GM13976 (cell line): ENCODE data around the gene RIN1.

Source experiments
- DNase-seq: peaks from one replicate; pipeline ENCODE4 v3.0.0; 2012; ENCODE audit warnings: low spot score
- CTCF ChIP-seq: IDR thresholded peaks from 2 replicates; pipeline ENCODE4 v1.5.1; 2012; ENCODE audit warnings: borderline replicate concordance, mild to moderate bottlenecking; ENCODE audit not compliant: insufficient read depth; ENCODE audit errors: extremely low read depth, missing control alignments, control extremely low read depth
- in situ Hi-C: fragments of 300-500 bp; cut with MboI; formaldehyde crosslinking; loops from one replicate; pipeline ENCODE4 v1.12.0; 2022; ENCODE audit warnings: low sequenced_read_pairs, mixed read lengths, inconsistent platforms; ENCODE audit not compliant: unreplicated experiment

RIN1 gene

DNA sequence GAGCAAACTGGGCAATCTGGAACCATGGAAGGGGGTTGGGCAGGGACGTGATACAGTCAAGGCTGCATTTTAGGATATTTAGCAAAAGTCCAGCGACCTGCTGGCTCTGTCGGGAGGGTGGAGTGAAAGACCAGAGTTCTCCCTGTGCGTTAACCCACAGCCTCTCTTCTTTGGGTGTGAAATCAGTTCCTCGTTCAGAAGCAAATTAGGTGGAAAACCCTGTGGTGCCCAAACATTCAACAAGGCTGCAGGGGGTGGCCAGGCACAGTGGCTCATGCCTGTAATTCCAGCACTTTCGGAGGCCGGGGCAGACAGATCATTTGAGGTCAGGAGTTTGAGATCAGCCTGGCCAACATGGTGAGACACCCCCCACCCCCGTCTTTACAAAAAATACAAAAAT, 38.6 kb downstream of the RIN1 start:
- TF ChIP-seq CTCF, result no peak
- no peak for DNase-seq
- in situ Hi-C loops, result no loop called here

DNA sequence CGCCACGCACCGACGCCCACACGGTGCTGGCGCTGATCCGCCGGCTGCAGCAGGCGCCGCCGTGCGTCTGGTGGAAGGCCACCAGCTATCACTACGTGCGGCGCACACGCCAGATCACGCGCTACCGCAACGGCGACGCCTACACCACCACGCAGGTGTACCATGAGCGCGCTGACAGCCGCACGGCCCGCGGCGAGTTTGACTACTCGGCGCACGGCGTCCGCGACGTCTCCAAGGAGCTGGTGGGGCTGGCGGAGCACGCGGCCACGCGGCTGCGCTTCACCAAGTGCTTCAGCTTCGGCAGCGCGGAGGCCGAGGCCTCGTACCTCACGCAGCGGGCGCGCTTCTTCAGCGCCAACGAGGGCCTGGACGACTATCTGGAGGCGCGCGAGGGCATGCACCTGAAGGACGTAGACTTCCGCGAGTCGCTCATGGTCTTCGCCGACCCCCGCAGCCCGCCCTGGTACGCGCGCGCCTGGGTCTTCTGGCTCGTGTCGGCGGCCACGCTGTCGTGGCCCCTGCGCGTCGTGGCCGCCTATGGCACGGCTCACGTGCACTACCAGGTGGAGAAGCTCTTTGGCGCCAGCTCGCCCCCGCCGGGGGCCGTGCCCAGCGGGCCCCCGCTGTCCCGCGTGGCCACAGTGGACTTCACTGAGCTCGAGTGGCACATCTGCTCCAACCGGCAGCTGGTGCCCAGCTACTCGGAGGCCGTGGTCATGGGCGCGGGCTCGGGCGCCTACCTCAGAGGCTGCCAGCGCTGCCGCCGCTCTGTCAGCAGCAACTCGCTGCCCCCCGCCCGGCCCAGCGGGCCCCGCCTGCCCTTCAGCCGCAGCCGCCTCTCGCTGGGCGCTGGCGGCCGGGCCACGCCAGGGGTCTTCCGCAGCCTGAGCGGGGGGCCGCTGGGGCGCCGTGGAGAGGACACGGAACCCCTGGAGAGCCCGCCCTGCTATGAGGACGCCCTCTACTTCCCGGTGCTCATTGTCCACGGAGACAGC, 41.3 kb downstream of the RIN1 start:
- no peak for DNase-seq
- in situ Hi-C loops, result no loop called here

GRCh38 chr11:66293777-66294625, 42.2 kb downstream of the RIN1 start:
- DNase-seq, result no peak
- in situ Hi-C loops, result no loop called here
- TF ChIP-seq CTCF, result no peak

More for the DNA sequence above, 41.3 kb downstream of the RIN1 start:
- no peak for TF ChIP-seq CTCF

- TF ChIP-seq CTCF, result no peak
- no peak for DNase-seq
- in situ Hi-C loops, result no loop called here
Measured at GRCh38 chr11:66293352-66293751, 42.9 kb downstream of the RIN1 start.

DNA sequence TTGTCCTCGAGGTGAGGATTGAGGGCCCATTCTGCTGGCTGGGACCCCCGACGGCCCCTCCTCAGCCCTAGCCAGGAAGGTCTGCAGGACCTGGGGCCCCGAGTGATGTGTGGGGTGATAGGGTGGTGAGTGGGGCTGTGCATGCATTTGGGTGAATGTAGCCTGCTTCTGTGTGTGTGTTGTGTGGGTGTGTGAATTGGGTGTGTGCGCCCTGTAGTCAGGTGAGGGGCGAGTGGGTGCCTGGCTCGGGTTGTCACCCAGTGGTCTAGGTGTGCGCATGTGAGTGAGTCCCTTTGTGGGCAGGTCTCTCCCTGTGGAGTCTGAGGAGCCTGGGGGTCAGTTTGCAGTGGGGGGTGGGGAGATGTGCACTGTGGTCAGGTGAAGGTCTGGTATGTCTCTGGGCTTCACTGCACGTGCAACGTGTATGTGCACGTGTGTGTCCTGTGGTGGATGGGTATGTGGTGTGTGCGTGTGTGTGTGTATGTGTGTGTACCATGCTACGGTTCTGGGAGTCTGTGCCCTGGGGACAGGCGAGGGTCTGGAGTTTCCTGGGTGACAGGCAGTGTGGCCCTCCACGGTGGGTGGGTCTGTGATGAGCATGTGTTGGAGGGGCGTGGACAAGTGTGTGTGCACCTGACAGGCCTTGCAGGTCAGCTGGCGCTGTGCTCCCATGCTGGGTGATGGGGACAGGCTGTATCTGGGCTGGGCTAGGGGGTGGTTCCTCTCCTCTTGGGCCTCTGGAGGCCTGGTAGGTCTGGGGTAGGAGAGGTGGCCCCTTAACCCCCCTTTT, 43.5 kb downstream of the RIN1 start:
- in situ Hi-C loops, result no loop called here
- DNase-seq, result no peak
- no peak for TF ChIP-seq CTCF

DNA sequence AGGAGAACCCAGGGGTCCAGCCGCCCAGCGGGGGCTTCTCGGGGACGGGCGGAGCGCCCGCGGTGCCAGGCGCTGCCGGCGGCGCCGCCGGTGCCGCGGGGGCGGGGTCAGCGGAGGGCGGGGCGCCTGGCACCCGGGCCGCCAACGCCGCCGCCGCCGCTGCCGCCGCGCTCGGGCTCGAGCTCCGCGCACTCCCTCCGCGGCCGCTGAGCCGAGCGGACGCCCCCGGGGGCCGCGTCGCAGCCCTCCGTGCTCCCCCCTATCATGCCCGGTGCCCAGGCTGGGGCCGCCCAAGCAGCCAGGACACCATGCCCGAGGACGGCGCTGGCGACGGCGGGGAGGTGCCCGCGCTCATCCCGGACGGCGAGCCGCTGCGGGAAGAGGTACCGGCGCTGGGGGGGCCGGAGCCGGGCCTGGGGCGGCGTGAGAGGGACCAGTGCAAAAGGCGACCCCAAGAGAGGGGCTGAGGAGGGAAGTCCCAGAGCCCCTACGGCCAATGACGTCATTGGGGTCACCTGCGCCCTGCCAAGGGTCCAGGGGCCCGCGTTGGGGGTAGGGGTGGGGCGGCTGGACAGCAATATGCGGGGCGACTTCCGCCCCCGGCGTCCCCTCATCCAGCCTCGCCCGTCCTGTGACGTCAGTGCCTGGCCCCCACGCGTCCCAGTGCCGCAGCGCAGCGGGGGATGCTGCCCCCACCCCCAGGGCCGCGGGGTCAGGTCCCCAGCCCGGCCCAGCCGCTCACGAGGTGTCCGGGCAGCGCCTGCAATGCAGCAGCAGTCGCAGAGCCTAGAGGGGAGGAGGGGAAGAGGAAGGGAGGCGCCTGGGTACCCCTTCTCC, 44.3 kb downstream of the RIN1 start, which contains the start of gene TMEM151A:
Gene TMEM151A (plus strand): TSS at position 189 of the 837 bp plus-strand sequence. CDS start 120 bp downstream, at position 309.
- no peak for DNase-seq
- in situ Hi-C loops, result no loop called here
- TF ChIP-seq CTCF, result no peak
